ENCODE data around the gene PTPRF. TPM values are rescaled to one million over a fixed set of nuclear protein-coding genes. Genes with fewer than 3 reads are reported as not detected.

PTPRF gene
- total RNA-seq, 1 donor from 2014 or later: 71.1 TPM

DNA sequence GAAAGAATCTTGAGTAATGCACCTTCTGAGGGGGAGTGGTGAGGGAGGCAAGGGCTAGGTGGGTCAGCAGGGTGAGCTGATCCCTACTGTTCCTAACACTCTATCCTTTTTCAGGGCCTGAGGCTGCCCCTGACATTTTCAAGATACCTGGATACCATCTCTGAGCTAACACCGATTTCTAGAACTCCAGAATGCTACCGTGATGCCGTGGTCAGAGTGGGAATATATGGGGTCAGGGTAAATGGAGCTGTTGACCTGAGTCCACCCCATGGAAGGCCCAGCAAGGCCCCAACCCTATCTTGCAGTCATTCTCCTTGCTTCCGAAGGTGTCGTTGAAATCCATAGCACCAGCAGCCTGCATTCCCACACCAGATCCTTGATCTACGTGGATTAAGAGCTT is 18.0 kb upstream of the PTPRF start:
- H3K27me3 Mint-ChIP-seq (ENCODE audit: insufficient read depth, low read depth): peaks cover 6% of the 10 kb centered on the region
- Histone ChIP-seq H3K9me3 (ENCODE audit: low read depth) (no peaks in the 10 kb centered on the region), H4K20me1 (ENCODE audit: low read depth) (no peaks in the 10 kb centered on the region), H3K9ac (no peak overlapping the region), H3K27me3 (no peaks in the 10 kb centered on the region), H3F3A (ENCODE audit: low read depth) (no peaks in the 10 kb centered on the region), H3K4me3 (no peak overlapping the region), H3K4me2 (no peak overlapping the region), H3K27ac (no peak overlapping the region), H3K36me3 (no peaks in the 10 kb centered on the region), H2AFZ (replicated peaks) (no peak overlapping the region), H3K4me1 (no peaks in the 10 kb centered on the region), H3K79me2 (ENCODE audit: low read depth) (no peaks in the 10 kb centered on the region)
- no peaks in the 10 kb centered on the region for H3K36me3 Mint-ChIP-seq
- no peak overlapping the region for H3K27ac Mint-ChIP-seq
- no peak for TF ChIP-seq EZH2phosphoT487 (IDR thresholded peaks at IDR 0.05)
- TF ChIP-seq, protein P1, sequence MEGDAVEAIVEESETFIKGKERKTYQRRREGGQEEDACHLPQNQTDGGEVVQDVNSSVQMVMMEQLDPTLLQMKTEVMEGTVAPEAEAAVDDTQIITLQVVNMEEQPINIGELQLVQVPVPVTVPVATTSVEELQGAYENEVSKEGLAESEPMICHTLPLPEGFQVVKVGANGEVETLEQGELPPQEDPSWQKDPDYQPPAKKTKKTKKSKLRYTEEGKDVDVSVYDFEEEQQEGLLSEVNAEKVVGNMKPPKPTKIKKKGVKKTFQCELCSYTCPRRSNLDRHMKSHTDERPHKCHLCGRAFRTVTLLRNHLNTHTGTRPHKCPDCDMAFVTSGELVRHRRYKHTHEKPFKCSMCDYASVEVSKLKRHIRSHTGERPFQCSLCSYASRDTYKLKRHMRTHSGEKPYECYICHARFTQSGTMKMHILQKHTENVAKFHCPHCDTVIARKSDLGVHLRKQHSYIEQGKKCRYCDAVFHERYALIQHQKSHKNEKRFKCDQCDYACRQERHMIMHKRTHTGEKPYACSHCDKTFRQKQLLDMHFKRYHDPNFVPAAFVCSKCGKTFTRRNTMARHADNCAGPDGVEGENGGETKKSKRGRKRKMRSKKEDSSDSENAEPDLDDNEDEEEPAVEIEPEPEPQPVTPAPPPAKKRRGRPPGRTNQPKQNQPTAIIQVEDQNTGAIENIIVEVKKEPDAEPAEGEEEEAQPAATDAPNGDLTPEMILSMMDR (IDR thresholded peaks at IDR 0.05): no peak
- TF ChIP-seq EZH2 (IDR thresholded peaks at IDR 0.05): no peak
- no peak for DNase-seq (ENCODE audit: low spot score)
- H3K4me3 Mint-ChIP-seq: no peak overlapping the region
- no peaks in the 10 kb centered on the region for H3K4me1 Mint-ChIP-seq
- peaks cover 5% of the 10 kb centered on the region for H3K9me3 Mint-ChIP-seq

DNA sequence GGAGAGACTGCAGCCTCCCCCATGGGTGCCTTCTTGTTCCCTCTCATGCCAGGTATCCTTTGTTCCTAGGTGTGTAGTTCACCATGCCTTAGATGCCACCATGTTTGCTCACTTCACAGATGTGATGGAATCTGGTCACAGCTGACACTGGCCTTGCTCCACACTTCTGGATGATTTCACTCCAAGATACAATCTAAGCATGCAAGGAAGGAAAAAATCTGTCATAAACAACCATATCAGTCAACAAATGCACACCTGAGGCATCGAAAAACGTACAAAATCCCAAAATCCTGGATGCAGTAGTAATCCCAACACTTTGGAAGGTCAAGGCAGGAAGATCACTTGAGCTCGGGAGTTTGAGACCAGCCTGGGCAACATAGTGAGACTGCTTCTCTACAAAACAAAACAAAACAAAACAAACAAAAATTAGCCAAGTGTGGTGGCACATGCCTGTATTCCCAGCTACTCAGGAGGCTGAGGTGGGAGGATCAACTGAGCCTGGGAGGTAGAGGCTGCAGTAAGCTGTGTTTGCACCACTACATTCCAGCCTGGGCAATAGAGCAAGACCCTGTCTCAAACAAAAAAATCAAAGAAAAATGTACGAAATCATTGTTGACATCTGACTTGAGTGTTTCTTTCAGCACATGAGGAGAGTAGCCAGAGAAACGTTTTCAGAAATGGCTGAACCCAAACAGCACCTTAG is 17.1 kb upstream of the PTPRF start:
- Histone ChIP-seq H3K27ac (no peak overlapping the region), H2AFZ (replicated peaks) (no peak overlapping the region), H3K9me3 (ENCODE audit: low read depth) (no peaks in the 10 kb centered on the region), H3K79me2 (ENCODE audit: low read depth) (no peaks in the 10 kb centered on the region), H3F3A (ENCODE audit: low read depth) (no peaks in the 10 kb centered on the region), H4K20me1 (ENCODE audit: low read depth) (no peaks in the 10 kb centered on the region), H3K4me1 (no peaks in the 10 kb centered on the region), H3K4me2 (no peak overlapping the region), H3K27me3 (no peaks in the 10 kb centered on the region), H3K9ac (no peak overlapping the region), H3K4me3 (no peak overlapping the region), H3K36me3 (no peaks in the 10 kb centered on the region)
- Mint-ChIP-seq H3K27me3 (ENCODE audit: insufficient read depth, low read depth) (peaks cover 6% of the 10 kb centered on the region), H3K27ac (no peak overlapping the region), H3K36me3 (no peaks in the 10 kb centered on the region), H3K4me3 (no peak overlapping the region), H3K9me3 (peaks cover 5% of the 10 kb centered on the region), H3K4me1 (no peaks in the 10 kb centered on the region)
- TF ChIP-seq, protein P1 (IDR thresholded peaks at IDR 0.05): no peak
- TF ChIP-seq EZH2phosphoT487 (IDR thresholded peaks at IDR 0.05): no peak
- no peak for DNase-seq (ENCODE audit: low spot score)

DNA sequence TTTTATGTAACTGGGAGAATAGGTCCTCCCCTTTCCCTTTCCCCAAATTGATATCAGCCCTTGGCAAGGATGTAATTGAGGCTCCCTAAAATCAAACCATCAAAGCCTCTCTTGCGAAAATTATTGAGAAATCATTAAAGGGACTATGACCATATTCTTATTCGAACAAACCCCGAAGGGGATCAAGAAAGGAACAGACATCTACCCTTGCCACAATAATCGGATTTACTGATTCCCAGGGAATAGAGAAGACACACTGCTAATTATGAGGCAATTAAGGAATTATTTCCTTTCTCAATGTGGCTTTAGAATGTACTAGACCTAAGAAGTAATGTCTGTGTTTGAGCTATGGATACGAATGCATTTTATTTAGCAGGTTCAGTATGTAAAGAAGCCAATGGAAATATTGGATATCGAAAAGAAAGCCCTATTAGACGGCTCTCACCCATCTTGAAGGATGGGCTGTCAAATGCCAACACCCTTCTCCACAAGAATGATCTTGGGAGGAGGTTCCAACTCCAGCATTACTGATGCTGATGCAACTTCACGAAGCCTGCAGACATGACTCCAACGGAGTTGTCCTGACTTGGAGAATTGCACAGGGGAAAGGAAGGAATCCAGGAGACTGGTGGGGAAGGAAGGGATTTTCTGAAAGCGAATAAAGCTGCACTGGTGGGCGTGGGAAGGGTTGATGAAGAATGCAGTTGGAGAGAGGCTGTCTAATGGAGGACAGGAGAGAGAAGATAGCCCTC is 11.6 kb upstream of the PTPRF start:
- TF ChIP-seq EZH2 (IDR thresholded peaks at IDR 0.05): no peak
- no peak for TF ChIP-seq EZH2phosphoT487 (IDR thresholded peaks at IDR 0.05)
- TF ChIP-seq, protein P1 (IDR thresholded peaks at IDR 0.05): no peak
- H3K4me1 Mint-ChIP-seq: peaks cover 7% of the 10 kb centered on the region
- H3K4me2 ChIP-seq: no peak overlapping the region

More for the DNA sequence above, 11.6 kb upstream of the PTPRF start:
- H4K20me1 ChIP-seq (ENCODE audit: low read depth): no peaks in the 10 kb centered on the region
- H3F3A ChIP-seq (ENCODE audit: low read depth): peaks cover 3% of the 10 kb centered on the region
- no peaks in the 10 kb centered on the region for H3K27me3 ChIP-seq
- H3K27ac ChIP-seq: no peak overlapping the region
- no peaks in the 10 kb centered on the region for H3K9me3 ChIP-seq (ENCODE audit: low read depth)
- DNase-seq (ENCODE audit: low spot score): no peak
- Mint-ChIP-seq H3K27ac (peak overlapping the region; percentile 30), H3K9me3 (no peaks in the 10 kb centered on the region), H3K27me3 (ENCODE audit: insufficient read depth, low read depth) (peaks cover 7% of the 10 kb centered on the region), H3K36me3 (no peaks in the 10 kb centered on the region), H3K4me3 (no peak overlapping the region)
- H2AFZ ChIP-seq (replicated peaks): peak overlapping the region; percentile 7
- no peaks in the 10 kb centered on the region for H3K79me2 ChIP-seq (ENCODE audit: low read depth)
- H3K9ac ChIP-seq: no peak overlapping the region
- no peak overlapping the region for H3K4me3 ChIP-seq
- H3K36me3 ChIP-seq: no peaks in the 10 kb centered on the region
- H3K4me1 ChIP-seq: peaks cover 17% of the 10 kb centered on the region
